Subcutaneous adipose tissue (tissue), 4 donors: ENCODE results near the gene RSPO1. TPM values are rescaled to one million over a fixed set of nuclear protein-coding genes. Genes with fewer than 3 reads are reported as not detected.

ENCODE experiments used
- CTCF ChIP-seq: fragments of 450-650 bp; IDR thresholded peaks from one replicate; pipeline ENCODE4 v1.5.1; 2016; ENCODE audit warnings: low read depth, mild to moderate bottlenecking, control low read depth, antibody characterized with exemption, moderate library complexity
- total RNA-seq, 4 donors: library from RNA; depleted of rRNA; stranded (reverse); fragments of >200 nt; gene quantifications; one replicate each; pipeline ENCODE4 v1.1.0, GENCODE V29; 2016

RSPO1 gene
- total RNA-seq, 4 donors from 2014 or later = 1.5 to 9.9 TPM; not detected in 2

DNA sequence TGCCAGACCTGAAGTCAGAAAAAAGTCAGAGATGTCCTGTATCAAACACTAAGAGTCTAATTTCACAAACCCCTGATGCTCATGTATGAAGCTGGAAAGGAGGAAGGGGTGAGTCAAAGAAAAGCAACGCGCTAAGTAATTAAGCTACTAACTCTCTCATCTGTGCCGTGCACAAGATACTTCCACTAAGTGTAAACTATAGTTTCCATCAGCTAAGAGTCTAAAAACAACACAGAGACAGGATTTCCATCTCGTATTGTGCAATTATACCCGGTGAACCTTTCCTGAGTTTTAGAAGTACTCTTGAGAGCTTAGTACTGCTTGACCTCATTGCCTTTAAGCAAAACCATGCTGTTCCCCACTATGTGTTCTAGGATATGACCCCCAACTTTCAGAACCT, 59.0 kb downstream of the RSPO1 start:
- no peak for TF ChIP-seq CTCF

DNA sequence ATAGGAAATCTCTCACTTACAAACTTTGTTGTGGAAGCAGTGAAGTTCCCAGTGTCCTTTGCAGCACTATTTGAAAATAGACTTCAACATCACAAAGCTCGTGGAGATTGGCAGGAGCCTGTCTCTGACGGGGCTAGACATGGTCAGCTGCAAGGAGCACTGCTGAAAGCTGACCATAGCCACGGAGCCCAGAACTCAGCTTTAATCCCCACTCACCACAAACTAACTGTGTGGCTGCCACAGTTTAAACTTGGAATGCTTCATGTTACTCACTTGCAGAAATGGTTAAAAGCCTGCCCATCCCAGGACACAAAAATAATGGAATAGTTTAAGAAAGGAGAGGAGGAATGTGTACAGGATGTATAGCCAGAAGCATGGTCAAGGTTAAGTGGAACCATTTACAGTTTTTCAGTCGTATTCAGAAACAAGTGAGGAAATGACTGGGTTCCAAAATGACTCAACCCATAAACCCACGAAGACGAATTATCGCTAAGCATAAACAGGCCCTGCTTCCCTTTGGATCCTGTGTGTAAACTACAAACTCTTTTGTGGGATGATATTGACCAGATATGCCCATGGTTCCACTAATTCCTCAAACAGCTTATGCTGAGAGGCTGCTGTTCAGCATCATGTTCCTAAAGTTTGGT, 59.7 kb downstream of the RSPO1 start:
- no peak for TF ChIP-seq CTCF

DNA sequence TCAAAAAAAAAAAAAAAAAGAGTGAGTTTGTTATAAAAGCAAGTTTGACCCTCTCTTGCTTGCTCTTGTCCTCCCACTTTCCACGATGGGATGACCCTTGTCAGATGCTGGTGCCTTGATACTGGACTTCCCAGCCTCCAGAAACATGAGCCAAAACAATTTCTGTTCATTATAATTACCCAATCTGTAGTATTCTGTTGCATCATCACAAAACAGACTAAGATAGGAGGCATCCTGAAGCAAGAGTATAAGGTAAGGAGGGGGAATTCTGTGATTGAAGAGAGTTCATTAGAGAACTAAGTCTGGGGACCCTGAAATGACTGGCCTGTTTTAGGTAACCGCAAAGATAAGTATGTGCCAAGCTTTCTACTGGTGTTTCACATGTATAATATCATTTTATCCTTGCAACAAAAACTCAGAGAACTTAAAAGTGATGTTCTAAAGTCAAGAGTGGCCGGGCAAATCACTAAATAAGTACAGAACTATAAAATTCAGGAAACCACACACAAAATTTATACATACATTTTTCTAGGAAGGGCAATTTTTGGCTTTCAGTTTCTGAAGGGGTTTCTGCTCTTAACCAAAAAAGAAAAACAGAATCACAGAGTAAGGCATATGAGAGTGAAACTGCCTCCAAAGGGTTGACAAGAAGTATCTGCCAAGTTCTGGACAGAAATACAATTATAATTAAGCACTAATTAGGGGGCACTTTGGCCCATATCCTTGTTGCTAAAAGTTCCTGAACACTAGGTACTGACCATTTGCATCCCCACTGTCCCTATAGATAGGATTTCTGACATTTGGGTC, 64.0 kb downstream of the RSPO1 start:
- no peak for TF ChIP-seq CTCF

GRCh38 chr1:37567023-37567422, 67.7 kb downstream of the RSPO1 start:
- TF ChIP-seq CTCF = no peak

DNA sequence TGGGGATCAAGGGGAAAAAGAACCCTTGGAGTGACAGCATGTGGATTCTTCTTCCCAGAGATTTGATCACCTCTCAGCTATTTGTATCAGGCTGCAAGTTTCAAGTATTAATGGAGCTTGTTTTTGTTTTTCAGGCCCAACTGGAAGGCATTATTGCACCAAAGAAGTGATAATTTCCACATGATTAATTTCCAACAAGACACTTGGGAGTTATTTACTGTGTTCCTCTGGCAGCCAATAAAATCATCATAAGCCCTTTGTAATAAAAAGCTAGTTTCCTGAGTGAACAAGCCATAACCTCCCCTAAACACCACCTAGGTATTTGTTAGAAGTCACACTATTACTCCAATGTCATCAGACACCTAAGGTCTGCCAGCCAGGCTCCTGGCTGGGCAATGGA, 69.8 kb downstream of the RSPO1 start:
- no peak for TF ChIP-seq CTCF

- TF ChIP-seq CTCF = no peak
Observed at GRCh38 chr1:37562984-37563383, 71.7 kb downstream of the RSPO1 start.

Other genes starting within 250 kb of the RSPO1 start
- 10 to 100 TPM in 1 of 4 donors, 1 to 10 TPM in 3; 3.2 to 17.3 (median 5.3) TPM for gene ZC3H12A, start 160.3 kb downstream of the RSPO1 start, total RNA-seq
- 10 to 100 TPM; 48.3 to 60.8 (median 56.1) TPM for gene MEAF6, start 120.1 kb downstream of the RSPO1 start, total RNA-seq
- gene SNIP1, start 80.6 kb downstream of the RSPO1 start, total RNA-seq = 10 to 100 TPM in 3 of 4 donors, 1 to 10 TPM in 1; 9.8 to 18.1 (median 13.7) TPM
- 1 to 10 TPM; 1.3 to 4.2 (median 2.6) TPM for gene DNALI1, start 78.0 kb downstream of the RSPO1 start, total RNA-seq
- 10 to 100 TPM; 24.7 to 63.9 (median 36.9) TPM for gene GNL2, start 39.0 kb downstream of the RSPO1 start, total RNA-seq
- 1 to 10 TPM in 2 of 4 donors, under 1 TPM in 2; 0.57 to 1.3 (median 0.89) TPM for gene CDCA8, start 57.6 kb upstream of the RSPO1 start, total RNA-seq
- not detected for gene EPHA10, start 130.2 kb upstream of the RSPO1 start, total RNA-seq
- 1 to 10 TPM in 3 of 4 donors, under 1 TPM in 1; 0.98 to 1.9 (median 1.1) TPM for gene MANEAL, start 159.0 kb upstream of the RSPO1 start, total RNA-seq
- gene C1orf122, start 172.9 kb upstream of the RSPO1 start, total RNA-seq = 10 to 100 TPM; 41.9 to 74.2 (median 57.9) TPM
- 10 to 100 TPM in 1 of 4 donors, 1 to 10 TPM in 3; 7.0 to 10.1 (median 7.9) TPM for gene YRDC, start 173.3 kb upstream of the RSPO1 start, total RNA-seq
- gene MTF1, start 224.7 kb upstream of the RSPO1 start, total RNA-seq = 1 to 10 TPM; 5.7 to 6.8 (median 6.5) TPM